Vagina (tissue), 2 donors: ENCODE data around the gene COTL1. TPM values are rescaled to one million over a fixed set of nuclear protein-coding genes. Genes with fewer than 3 reads are reported as not detected.

Experiments
- DNase-seq, 2 donors: peaks; one replicate each; pipeline ENCODE4 v3.0.0-alpha.2; 2017; ENCODE audit errors: extremely low spot score in 2 of 2
- H3K27ac ChIP-seq: fragments of 200-600 bp; sonication (generic); one replicate; pipeline ENCODE4 v1.5.1; 2019
- H3K27me3 ChIP-seq: fragments of 200-600 bp; sonication (generic); one replicate; pipeline ENCODE4 v1.5.1; 2019
- H3K36me3 ChIP-seq, 2 donors: fragments of 200-600 bp; sonication (generic); one replicate each; pipeline ENCODE4 v1.5.1; 2017 to 2019
- H3K4me1 ChIP-seq: fragments of 200-600 bp; sonication (generic); one replicate; pipeline ENCODE4 v1.5.1; 2019
- H3K4me3 ChIP-seq, 2 donors: fragments of 200-600 bp; sonication (generic); 1 replicate in 1 of 2; 2 replicates in 1 of 2; pipeline ENCODE4 v1.5.1; 2016 to 2019
- H3K9me3 ChIP-seq: fragments of 200-600 bp; sonication (generic); one replicate; pipeline ENCODE4 v1.5.1; 2019
- POLR2A ChIP-seq, 2 donors: fragments of 450-650 bp; IDR thresholded peaks; one replicate each; pipeline ENCODE4 v1.6.1; 2017; ENCODE audit warnings: antibody characterized with exemption in 2 of 2, mild to moderate bottlenecking in 2 of 2, moderate library complexity in 2 of 2
- POLR2AphosphoS5 ChIP-seq, 2 donors: sonication (generic); formaldehyde crosslinking; IDR thresholded peaks; one replicate each; pipeline ENCODE4 v1.9.0; 2017; ENCODE audit warnings: antibody characterized with exemption in 2 of 2, mild to moderate bottlenecking in 2 of 2, low read depth in 1 of 2; ENCODE audit not compliant: insufficient read depth in 1 of 2
- intact Hi-C: fragments of 100-400 bp; cut with DNase I; formaldehyde crosslinking; loops from one replicate; pipeline ENCODE4 v1.15.1; 2023
- total RNA-seq: library from RNA; depleted of rRNA; stranded (reverse); fragments of >200 nt; gene quantifications from one replicate; pipeline ENCODE4 v1.2.3, GENCODE V29; 2016
- TF ChIP-seq, protein P1 (sequence below), 3 experiments: fragments of 450-650 bp in 2 of 3; fragments of 200-600 bp in 1 of 3; sonication (generic) in 1 of 3; IDR thresholded peaks; one replicate each; pipeline ENCODE4 v1.5.1; 2017 to 2019; ENCODE audit warnings: antibody characterized with exemption in 3 of 3, mild to moderate bottlenecking in 2 of 3, moderate library complexity in 2 of 3

The COTL1 gene
- total RNA-seq, 1 donor from 2014 or later, result 67.8 TPM

DNA sequence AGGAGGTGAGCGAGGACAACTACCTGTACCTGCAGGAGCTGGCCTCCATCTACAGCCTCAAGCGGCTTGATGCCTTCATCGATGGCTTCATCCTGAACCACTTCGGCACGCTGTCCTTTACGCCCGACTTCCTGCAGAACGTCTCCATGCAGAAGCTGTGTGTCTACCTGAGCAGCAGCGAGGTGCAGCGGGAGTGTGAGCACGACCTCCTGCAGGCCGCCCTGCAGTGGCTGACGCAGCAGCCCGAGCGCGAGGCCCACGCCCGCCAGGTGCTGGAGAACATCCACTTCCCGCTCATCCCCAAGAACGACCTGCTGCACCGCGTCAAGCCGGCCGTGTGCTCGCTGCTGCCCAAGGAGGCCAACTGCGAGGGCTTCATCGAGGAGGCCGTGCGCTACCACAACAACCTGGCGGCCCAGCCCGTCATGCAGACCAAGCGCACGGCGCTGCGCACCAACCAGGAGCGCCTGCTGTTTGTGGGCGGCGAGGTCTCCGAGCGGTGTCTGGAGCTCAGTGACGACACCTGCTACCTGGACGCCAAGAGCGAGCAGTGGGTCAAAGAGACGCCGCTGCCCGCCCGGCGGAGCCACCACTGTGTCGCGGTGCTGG lies 39.5 kb upstream of the COTL1 start:
- Histone ChIP-seq H3K27ac (no peak overlapping the region), H3K9me3 (no peaks in the 10 kb centered on the region), H3K4me1 (no peaks in the 10 kb centered on the region), H3K27me3 (no peaks in the 10 kb centered on the region), H3K36me3 (peaks cover 6 to 72% of the 10 kb centered on the region in 2 donors), H3K4me3 (no peak overlapping the region)
- intact Hi-C loops, result no loop called here
- TF ChIP-seq POLR2AphosphoS5 (IDR thresholded peaks at IDR 0.05; ENCODE audit: insufficient read depth in 1 of 2, low read depth in 1 of 2) (no peak), POLR2A (IDR thresholded peaks at IDR 0.05) (no peak)
- TF ChIP-seq, protein P1, sequence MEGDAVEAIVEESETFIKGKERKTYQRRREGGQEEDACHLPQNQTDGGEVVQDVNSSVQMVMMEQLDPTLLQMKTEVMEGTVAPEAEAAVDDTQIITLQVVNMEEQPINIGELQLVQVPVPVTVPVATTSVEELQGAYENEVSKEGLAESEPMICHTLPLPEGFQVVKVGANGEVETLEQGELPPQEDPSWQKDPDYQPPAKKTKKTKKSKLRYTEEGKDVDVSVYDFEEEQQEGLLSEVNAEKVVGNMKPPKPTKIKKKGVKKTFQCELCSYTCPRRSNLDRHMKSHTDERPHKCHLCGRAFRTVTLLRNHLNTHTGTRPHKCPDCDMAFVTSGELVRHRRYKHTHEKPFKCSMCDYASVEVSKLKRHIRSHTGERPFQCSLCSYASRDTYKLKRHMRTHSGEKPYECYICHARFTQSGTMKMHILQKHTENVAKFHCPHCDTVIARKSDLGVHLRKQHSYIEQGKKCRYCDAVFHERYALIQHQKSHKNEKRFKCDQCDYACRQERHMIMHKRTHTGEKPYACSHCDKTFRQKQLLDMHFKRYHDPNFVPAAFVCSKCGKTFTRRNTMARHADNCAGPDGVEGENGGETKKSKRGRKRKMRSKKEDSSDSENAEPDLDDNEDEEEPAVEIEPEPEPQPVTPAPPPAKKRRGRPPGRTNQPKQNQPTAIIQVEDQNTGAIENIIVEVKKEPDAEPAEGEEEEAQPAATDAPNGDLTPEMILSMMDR (IDR thresholded peaks at IDR 0.05), result no peak
- no peak for DNase-seq

DNA sequence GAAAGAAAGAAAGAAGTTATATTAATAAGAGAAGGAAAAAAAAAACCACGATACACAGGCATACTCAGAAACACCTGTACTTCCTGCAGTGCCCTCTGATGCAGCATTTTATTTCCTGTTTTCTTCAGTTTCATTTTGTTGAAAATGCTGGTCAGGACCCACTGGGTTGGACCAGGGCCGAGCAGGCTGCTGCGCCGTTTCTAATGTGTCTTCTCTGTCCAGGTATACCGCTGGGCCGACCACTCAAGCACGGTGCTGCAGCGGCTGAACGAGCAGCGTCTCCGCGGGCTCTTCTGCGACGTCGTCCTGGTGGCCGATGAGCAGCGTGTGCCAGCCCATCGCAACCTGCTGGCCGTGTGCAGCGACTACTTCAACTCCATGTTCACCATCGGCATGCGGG lies 38.8 kb upstream of the COTL1 start:
- Histone ChIP-seq H3K27me3 (no peaks in the 10 kb centered on the region), H3K9me3 (no peaks in the 10 kb centered on the region), H3K27ac (no peak overlapping the region), H3K4me3 (no peak overlapping the region), H3K36me3 (peaks cover 6 to 72% of the 10 kb centered on the region in 2 donors), H3K4me1 (no peaks in the 10 kb centered on the region)
- no peak for DNase-seq
- TF ChIP-seq POLR2A (IDR thresholded peaks at IDR 0.05), result no peak
- no peak for TF ChIP-seq POLR2AphosphoS5 (IDR thresholded peaks at IDR 0.05; ENCODE audit: insufficient read depth in 1 of 2, low read depth in 1 of 2)
- TF ChIP-seq, protein P1 (IDR thresholded peaks at IDR 0.05), result no peak
- intact Hi-C loops, result no loop called here

- H3K4me3 ChIP-seq, result no peak overlapping the region
- no peaks in the 10 kb centered on the region for H3K9me3 ChIP-seq
- H3K27ac ChIP-seq, result no peak overlapping the region
- DNase-seq, result no peak
- no peak for TF ChIP-seq POLR2A (IDR thresholded peaks at IDR 0.05)
- TF ChIP-seq POLR2AphosphoS5 (IDR thresholded peaks at IDR 0.05; ENCODE audit: insufficient read depth in 1 of 2, low read depth in 1 of 2), result no peak
- TF ChIP-seq, protein P1 (IDR thresholded peaks at IDR 0.05), result no peak
- H3K27me3 ChIP-seq, result no peaks in the 10 kb centered on the region
- H3K36me3 ChIP-seq, result peaks cover 6 to 57% of the 10 kb centered on the region in 2 donors
- peaks cover 7% of the 10 kb centered on the region for H3K4me1 ChIP-seq
- intact Hi-C loops, result no loop called here
These were observed 37.1 kb upstream of the COTL1 start for GRCh38 chr16:84654998-84655397.

DNA sequence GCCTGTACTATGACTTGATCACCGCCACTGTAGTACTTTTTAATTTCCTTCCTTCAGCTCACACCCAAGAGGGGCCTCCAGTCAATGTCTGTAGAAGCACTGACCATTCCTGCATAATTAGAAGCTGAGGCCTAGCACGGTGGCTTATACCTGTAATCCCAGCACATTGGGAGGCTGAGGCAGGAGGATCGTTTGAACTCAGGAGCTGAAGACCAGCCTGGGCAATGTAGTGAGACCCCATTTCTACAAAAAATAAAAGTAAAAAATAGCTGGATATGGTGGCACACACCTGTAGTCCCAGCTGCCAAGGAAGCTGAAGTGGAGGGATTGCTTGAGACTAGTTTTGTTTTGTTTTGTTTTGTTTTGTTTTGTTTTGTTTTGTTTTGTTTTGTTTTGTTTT lies 36.4 kb upstream of the COTL1 start:
- no peaks in the 10 kb centered on the region for H3K27me3 ChIP-seq
- peaks cover 6 to 49% of the 10 kb centered on the region in 2 donors for H3K36me3 ChIP-seq
- no peak for TF ChIP-seq POLR2A (IDR thresholded peaks at IDR 0.05)
- TF ChIP-seq POLR2AphosphoS5 (IDR thresholded peaks at IDR 0.05; ENCODE audit: insufficient read depth in 1 of 2, low read depth in 1 of 2), result no peak
- TF ChIP-seq, protein P1 (IDR thresholded peaks at IDR 0.05), result no peak
- H3K27ac ChIP-seq, result no peak overlapping the region
- H3K4me3 ChIP-seq, result no peak overlapping the region
- no peak for DNase-seq
- intact Hi-C loops, result no loop called here
- no peaks in the 10 kb centered on the region for H3K9me3 ChIP-seq
- H3K4me1 ChIP-seq, result peaks cover 15% of the 10 kb centered on the region

DNA sequence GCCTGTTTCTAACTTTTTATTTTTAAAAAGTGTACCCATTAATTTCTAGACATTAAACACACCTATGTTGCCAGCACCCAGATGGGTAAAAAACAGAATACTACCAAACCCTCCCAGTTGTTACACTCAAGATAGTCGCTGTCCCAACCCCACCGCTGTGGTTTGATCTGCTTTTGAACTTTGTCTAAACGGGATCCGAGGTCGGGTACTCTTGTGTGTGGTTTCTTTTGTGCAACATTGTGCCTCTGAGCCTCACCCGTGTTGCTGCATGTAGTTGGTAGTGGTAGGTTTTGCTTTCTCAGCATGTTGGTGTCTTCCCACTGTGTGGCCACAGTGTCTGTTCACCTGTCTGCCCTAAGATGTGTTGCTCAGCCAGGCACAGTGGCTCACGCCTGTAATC lies 34.7 kb upstream of the COTL1 start:
- H3K9me3 ChIP-seq, result no peaks in the 10 kb centered on the region
- intact Hi-C loops, result no loop called here
- peaks cover 6 to 32% of the 10 kb centered on the region in 2 donors for H3K36me3 ChIP-seq
- DNase-seq, result no peak
- H3K27me3 ChIP-seq, result no peaks in the 10 kb centered on the region
- TF ChIP-seq POLR2AphosphoS5 (IDR thresholded peaks at IDR 0.05; ENCODE audit: insufficient read depth in 1 of 2, low read depth in 1 of 2), result no peak
- no peak for TF ChIP-seq POLR2A (IDR thresholded peaks at IDR 0.05)
- TF ChIP-seq, protein P1 (IDR thresholded peaks at IDR 0.05), result no peak
- H3K27ac ChIP-seq, result no peak overlapping the region
- H3K4me1 ChIP-seq, result peaks cover 24% of the 10 kb centered on the region
- no peak overlapping the region for H3K4me3 ChIP-seq
